GM18499 (cell line): ENCODE measurements around the gene SCN9A.
"Not testable (repeated sequence)": the region's sequence is repeated elsewhere in the genome, so short reads cannot be mapped to it uniquely, and the experiment has no call there.

Experiments used
- ATAC-seq: cut with Tn5 transposase; IDR thresholded peaks from one replicate; pipeline ENCODE4 v1.9.1; 2021; ENCODE audit warnings: moderate number of reproducible peaks; ENCODE audit not compliant: insufficient read depth, unreplicated experiment

The SCN9A gene

GRCh38 chr2:166375736-166376487 is at the start of gene SCN9A:
TSS of gene SCN9A (minus strand) at chr2:166375944. CDS start at chr2:166311756, 64,188 bp downstream.
- ATAC-seq, result no peak

DNA sequence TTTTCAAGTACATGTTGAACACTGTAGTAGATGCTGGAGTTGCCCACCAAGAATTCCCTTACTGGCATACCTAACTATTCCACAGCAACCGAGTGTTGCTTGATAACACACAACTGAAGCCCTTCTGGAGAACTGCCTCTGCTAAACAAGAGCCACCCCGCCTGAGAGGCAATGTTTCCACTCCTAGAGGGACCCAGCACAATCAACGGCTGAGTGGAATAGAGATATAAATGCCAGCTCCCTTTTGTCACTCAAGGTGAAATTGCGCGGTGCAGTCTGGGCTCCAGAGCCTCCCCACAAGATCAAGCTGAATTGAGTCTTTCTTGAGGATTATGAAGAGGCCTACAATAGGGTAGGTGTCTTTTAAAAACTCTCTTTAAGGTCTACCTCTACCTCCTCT is 49.1 kb upstream of the SCN9A start:
- no peak for ATAC-seq

GRCh38 chr2:166419616-166419934 is 43.8 kb upstream of the SCN9A start:
- ATAC-seq, result no peak

- ATAC-seq, result no peak
These were observed 43.3 kb upstream of the SCN9A start for GRCh38 chr2:166418853-166419615.

GRCh38 chr2:166417669-166418068 is 41.9 kb upstream of the SCN9A start:
- ATAC-seq, result no peak

GRCh38 chr2:166413255-166413654 is 37.5 kb upstream of the SCN9A start:
- no peak for ATAC-seq

GRCh38 chr2:166411473-166412230 is 35.9 kb upstream of the SCN9A start:
- ATAC-seq, result no peak

- ATAC-seq, result no peak
These were observed 35.2 kb upstream of the SCN9A start for GRCh38 chr2:166410828-166411472.

DNA sequence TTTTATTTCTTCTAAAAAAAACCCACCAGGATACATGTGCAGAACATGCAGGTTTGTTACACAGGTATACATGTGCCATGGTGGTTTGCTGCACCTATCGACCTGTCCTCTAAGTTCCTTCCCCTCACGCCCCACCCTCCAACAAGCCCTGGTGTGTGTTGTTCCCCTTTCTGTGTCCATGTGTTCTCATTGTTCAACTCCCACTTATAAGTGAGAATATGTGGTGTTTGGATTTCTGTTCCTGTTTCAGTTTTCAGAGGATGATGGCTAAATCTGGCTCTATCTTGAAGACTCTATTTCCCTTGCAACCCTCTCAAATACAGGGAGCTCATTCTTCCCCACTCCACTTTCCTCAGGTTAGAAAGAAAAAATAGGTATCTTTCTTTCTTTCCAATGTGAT is 32.0 kb upstream of the SCN9A start:
- not testable (repeated sequence) for ATAC-seq

DNA sequence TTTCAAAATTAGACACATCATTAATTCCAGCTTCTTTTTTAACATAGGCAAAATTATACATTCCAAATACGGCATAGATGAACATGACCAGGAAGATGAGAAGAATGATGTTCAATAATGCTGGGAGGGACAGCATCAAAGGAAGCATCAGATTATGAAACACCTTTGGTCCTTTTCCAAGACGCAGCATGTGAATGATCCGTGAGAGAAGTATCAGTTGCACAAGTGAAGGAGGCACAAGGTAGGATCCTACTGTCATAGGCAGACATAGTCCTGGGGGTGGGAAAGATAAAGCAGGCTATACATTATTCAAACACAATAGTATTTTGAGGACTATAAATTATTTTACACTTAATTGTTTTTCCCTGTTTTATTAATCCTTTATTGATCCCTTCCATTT is 30.6 kb upstream of the SCN9A start:
- ATAC-seq, result no peak

- ATAC-seq, result no peak
These were observed 29.8 kb upstream of the SCN9A start for GRCh38 chr2:166405569-166405926.

DNA sequence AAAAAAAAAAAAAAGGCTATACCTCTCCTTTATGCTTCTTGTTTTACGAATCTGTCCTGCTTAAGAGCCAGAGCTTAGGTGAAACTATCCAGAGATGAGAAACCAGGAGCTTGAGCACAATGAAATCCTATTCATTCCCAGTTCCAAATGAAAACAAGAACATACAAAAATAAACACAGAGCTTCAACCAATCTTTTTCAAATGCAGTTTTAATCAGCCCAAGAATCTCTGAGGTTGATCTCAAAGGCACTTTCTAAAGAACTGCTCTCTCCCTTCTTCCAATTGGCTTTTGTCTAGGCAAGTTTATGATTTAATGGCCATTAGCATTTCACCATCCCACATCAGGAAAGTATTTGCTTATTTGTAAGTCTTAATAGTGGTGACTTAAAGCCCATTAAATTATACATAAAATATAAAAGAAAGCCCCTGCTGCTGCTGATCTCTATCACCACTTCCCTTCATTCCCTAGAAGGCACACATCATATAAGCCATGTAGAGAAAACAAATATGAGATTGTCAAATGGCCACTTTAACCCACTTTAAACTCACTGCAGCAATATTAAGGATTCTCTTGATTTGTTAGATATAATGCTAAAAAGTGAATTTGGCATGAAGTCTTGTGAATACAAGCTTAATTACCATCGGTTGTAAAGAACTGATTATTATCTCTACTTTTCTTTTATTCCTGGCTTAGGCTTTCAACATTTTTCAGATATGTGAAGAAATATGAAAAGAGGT is 29.3 kb upstream of the SCN9A start:
- no peak for ATAC-seq

GRCh38 chr2:166394245-166394644 is 18.5 kb upstream of the SCN9A start:
- no peak for ATAC-seq

DNA sequence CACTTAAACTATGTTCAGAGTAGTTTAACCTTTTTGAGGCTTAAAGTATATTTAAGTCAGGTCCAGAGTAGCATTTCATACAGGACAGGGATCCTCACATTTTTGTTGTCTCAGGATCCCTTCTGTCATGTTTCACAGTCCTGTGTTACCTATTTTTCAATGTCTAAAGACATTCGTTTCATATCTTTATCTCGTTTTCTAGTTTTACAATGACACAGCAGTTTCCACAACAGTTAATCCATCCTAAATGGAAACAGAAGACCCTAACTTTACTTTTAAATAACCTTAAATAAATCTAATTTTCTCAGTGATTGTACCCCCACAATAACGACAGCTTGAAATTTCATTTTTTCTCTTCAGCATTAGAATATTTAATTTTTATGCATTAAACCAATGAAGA is 17.3 kb upstream of the SCN9A start:
- ATAC-seq, result no peak

- ATAC-seq, result no peak
These were observed 12.8 kb upstream of the SCN9A start for GRCh38 chr2:166388481-166389070.

DNA sequence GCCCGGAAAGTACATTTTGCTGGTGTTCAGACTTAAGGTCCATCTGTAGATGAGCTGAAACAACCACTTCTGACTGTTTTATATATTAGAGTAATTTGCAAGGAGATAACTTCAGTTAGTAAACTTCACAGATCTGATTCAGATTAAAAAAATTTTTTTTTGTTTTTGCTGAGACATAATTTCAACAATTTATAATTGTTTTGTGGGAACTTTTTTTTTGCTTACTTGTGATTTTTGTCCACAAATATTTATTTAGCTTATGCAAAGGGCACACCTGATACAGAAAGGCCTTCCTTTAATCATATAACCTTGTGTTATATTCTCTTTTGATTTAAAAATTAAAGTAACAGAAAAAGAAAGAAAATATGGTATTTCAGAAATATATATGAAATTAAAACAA is 9.6 kb upstream of the SCN9A start:
- ATAC-seq, result no peak

- no peak for ATAC-seq
These were observed 9.0 kb upstream of the SCN9A start for GRCh38 chr2:166384774-166385173.

GRCh38 chr2:166382448-166382847 is 6.7 kb upstream of the SCN9A start:
- no peak for ATAC-seq

DNA sequence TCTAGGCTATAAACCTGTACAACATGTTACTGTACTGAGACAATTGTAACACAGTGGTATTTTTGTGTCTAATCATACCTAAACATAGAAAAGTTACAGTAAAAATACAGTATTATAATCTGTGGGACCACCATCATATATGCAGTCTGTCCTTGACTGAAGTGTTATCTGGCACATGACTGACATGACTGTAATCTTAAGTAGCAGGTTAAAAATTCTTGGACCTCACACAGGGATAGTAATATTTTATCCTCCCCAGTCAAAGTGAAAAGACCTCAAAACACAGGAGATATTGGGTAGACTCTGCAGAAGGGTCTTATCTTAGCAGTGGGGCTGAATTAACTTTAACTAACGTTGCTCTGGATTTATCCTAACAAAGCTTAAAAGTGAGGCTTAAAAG is 4.9 kb upstream of the SCN9A start:
- ATAC-seq, result no peak

DNA sequence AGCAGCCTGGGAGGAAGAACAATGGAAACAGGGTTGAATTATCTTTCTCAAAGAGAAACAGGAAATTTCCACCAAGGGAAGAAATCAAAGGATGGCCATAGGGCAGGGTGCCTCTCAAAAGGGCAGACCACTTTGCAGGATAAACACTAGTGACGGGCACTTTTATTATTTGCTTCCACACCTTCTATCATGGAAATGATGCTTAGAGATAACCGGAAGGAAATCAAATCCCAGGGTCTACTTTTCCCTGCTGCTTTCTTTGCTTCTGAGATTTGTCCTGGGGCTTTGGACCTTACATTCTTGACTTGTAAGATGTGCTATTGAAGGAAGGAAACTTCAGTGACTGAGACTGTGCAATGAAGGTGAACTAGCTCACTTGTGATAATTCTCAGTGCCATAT is 1.1 kb upstream of the SCN9A start:
- no peak for ATAC-seq
